WTC11 (cell line): ENCODE results near the gene TRAF3IP3. TPM values are rescaled to one million over a fixed set of nuclear protein-coding genes. Genes with fewer than 3 reads are reported as not detected.

Source experiments
- ATAC-seq: fragments of 200-7000 bp; cut with Tn5 transposase; 2 replicates; pipeline ENCODE4 v1.10.0; 2021; ENCODE audit warnings: mild to moderate bottlenecking, moderate library complexity
- CTCF ChIA-PET: fragments of 300-600 bp; sonication (Branson Sonifier 250); formaldehyde crosslinking; loops from one replicate; lab custom pipeline; 2021; ENCODE audit warnings: antibody characterized with exemption; lab: Charles Lee
- POLR2A ChIA-PET: fragments of 350-600 bp; sonication (Branson Sonifier 250); formaldehyde crosslinking; loops from one replicate; lab custom pipeline; 2021; ENCODE audit warnings: antibody characterized with exemption; lab: Charles Lee
- DNase-seq: peaks from one replicate; pipeline ENCODE4 v3.0.0; 2021; ENCODE audit warnings: low spot score
- H3K27ac Mint-ChIP-seq: 2 replicates; pipeline ENCODE4 v1.8.0; 2021; ENCODE audit warnings: mixed read lengths
- H3K27me3 Mint-ChIP-seq: 2 replicates; pipeline ENCODE4 v1.8.0; 2021; ENCODE audit warnings: low read depth, mild to moderate bottlenecking, moderate library complexity, mixed read lengths
- H3K36me3 Mint-ChIP-seq: 2 replicates; pipeline ENCODE4 v1.8.0; 2021; ENCODE audit warnings: mixed read lengths
- H3K4me1 Mint-ChIP-seq: 2 replicates; pipeline ENCODE4 v1.8.0; 2022; ENCODE audit warnings: mixed read lengths
- H3K4me3 Mint-ChIP-seq: 2 replicates; pipeline ENCODE4 v1.8.0; 2021; ENCODE audit warnings: mild to moderate bottlenecking, moderate library complexity, mixed read lengths
- H3K9me3 Mint-ChIP-seq: 2 replicates; pipeline ENCODE4 v1.8.0; 2021; ENCODE audit warnings: mixed read lengths
- EMX1 ChIP-seq: fragments of 250-450 bp; sonication (Bioruptor Pico); IDR thresholded peaks from 2 replicates; pipeline ENCODE4 v1.8.0; 2021; ENCODE audit warnings: mild to moderate bottlenecking
- ESRRA ChIP-seq: sonication (generic); formaldehyde crosslinking; IDR thresholded peaks from 2 replicates; pipeline ENCODE4 v1.8.1; 2022; ENCODE audit warnings: mild to moderate bottlenecking, missing genetic modification reagents, borderline replicate concordance
- GRHL2 ChIP-seq: fragments of 250-450 bp; sonication (Bioruptor Pico); IDR thresholded peaks from 2 replicates; pipeline ENCODE4 v1.8.0; 2022; ENCODE audit warnings: mild to moderate bottlenecking, moderate library complexity; ENCODE audit not compliant: insufficient replicate concordance, severe bottlenecking
- GTF2I ChIP-seq: fragments of 250-450 bp; sonication (Bioruptor Pico); conservative IDR thresholded peaks from 2 replicates; pipeline ENCODE4 v1.4.0; 2021; ENCODE audit warnings: mild to moderate bottlenecking
- IRF2 ChIP-seq: sonication (generic); formaldehyde crosslinking; IDR thresholded peaks from 2 replicates; pipeline ENCODE4 v1.8.0; 2022; ENCODE audit warnings: low read depth, missing genetic modification reagents, borderline replicate concordance
- PRRX2 ChIP-seq: fragments of 250-450 bp; sonication (Bioruptor Pico); IDR thresholded peaks from 2 replicates; pipeline ENCODE4 v1.8.0; 2021; ENCODE audit warnings: mild to moderate bottlenecking
- TCF7 ChIP-seq: sonication (generic); formaldehyde crosslinking; IDR thresholded peaks from 2 replicates; pipeline ENCODE4 v1.8.0; 2022; ENCODE audit warnings: mild to moderate bottlenecking, low read depth, missing genetic modification reagents, moderate library complexity
- ZNF317 ChIP-seq: sonication (generic); formaldehyde crosslinking; IDR thresholded peaks from 2 replicates; pipeline ENCODE4 v1.8.1; 2023; ENCODE audit warnings: low read depth, mild to moderate bottlenecking, moderate library complexity, missing genetic modification reagents, borderline replicate concordance
- total RNA-seq: library from RNA; stranded (reverse); gene quantifications from 3 replicates; pipeline ENCODE4 v1.2.3, GENCODE V29; 2021
- TF ChIP-seq, protein P1 (sequence below): fragments of 250-450 bp; sonication (Bioruptor Pico); IDR thresholded peaks from 2 replicates; pipeline ENCODE4 v1.9.0; 2021; ENCODE audit warnings: mild to moderate bottlenecking, borderline replicate concordance
- TF ChIP-seq, protein P2 (sequence below): sonication (generic); formaldehyde crosslinking; IDR thresholded peaks from 2 replicates; pipeline ENCODE4 v1.8.1; 2023; ENCODE audit warnings: mild to moderate bottlenecking, missing genetic modification reagents, moderate library complexity
- TF ChIP-seq, protein P3 (sequence below): sonication (generic); formaldehyde crosslinking; IDR thresholded peaks from 2 replicates; pipeline ENCODE4 v1.8.1; 2023; ENCODE audit warnings: mild to moderate bottlenecking, moderate library complexity, missing genetic modification reagents
- TF ChIP-seq, protein P4 (sequence below): fragments of 250-450 bp; sonication (Bioruptor Pico); IDR thresholded peaks from 2 replicates; pipeline ENCODE4 v1.9.0; 2021; ENCODE audit warnings: mild to moderate bottlenecking
- TF ChIP-seq, protein P5 (sequence below): sonication (generic); formaldehyde crosslinking; IDR thresholded peaks from 2 replicates; pipeline ENCODE4 v1.8.1; 2023; ENCODE audit warnings: mild to moderate bottlenecking, missing genetic modification reagents
- TF ChIP-seq, protein P6 (sequence below): sonication (generic); formaldehyde crosslinking; IDR thresholded peaks from 2 replicates; pipeline ENCODE4 v1.8.1; 2023; ENCODE audit warnings: mild to moderate bottlenecking, missing genetic modification reagents, moderate library complexity
- TF ChIP-seq, protein P7 (sequence below): sonication (generic); formaldehyde crosslinking; conservative IDR thresholded peaks from 2 replicates; pipeline ENCODE4 v1.8.1; 2023; ENCODE audit warnings: mild to moderate bottlenecking, low read depth, missing genetic modification reagents, moderate library complexity
- TF ChIP-seq, protein P8 (sequence below): sonication (generic); formaldehyde crosslinking; IDR thresholded peaks from 2 replicates; pipeline ENCODE4 v1.8.1; 2022; ENCODE audit warnings: low read depth, mild to moderate bottlenecking, moderate library complexity, missing genetic modification reagents, borderline replicate concordance

The TRAF3IP3 gene
- total RNA-seq, 1 experiment from 2014 or later, result 0.74 TPM

DNA sequence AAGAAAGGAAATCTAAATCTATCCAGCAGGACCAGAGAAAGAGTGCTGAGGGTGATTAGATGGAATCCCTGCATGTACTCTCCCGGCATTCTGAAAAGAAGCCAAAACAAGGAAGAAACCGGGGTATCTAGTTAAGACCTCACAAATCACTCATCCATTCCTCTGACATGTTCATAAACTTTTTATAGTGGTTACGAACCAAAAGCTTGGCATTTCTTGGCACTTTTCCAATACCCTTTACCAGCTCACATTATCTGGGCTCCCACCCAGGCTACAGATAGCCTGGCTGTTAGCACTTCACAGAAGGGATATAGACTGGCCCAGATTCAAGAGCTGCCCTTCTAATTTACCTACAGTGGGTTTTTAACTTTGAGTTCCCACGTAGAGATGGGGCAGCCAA lies 30.3 kb downstream of the TRAF3IP3 start (continued):
- TF ChIP-seq, protein P1, sequence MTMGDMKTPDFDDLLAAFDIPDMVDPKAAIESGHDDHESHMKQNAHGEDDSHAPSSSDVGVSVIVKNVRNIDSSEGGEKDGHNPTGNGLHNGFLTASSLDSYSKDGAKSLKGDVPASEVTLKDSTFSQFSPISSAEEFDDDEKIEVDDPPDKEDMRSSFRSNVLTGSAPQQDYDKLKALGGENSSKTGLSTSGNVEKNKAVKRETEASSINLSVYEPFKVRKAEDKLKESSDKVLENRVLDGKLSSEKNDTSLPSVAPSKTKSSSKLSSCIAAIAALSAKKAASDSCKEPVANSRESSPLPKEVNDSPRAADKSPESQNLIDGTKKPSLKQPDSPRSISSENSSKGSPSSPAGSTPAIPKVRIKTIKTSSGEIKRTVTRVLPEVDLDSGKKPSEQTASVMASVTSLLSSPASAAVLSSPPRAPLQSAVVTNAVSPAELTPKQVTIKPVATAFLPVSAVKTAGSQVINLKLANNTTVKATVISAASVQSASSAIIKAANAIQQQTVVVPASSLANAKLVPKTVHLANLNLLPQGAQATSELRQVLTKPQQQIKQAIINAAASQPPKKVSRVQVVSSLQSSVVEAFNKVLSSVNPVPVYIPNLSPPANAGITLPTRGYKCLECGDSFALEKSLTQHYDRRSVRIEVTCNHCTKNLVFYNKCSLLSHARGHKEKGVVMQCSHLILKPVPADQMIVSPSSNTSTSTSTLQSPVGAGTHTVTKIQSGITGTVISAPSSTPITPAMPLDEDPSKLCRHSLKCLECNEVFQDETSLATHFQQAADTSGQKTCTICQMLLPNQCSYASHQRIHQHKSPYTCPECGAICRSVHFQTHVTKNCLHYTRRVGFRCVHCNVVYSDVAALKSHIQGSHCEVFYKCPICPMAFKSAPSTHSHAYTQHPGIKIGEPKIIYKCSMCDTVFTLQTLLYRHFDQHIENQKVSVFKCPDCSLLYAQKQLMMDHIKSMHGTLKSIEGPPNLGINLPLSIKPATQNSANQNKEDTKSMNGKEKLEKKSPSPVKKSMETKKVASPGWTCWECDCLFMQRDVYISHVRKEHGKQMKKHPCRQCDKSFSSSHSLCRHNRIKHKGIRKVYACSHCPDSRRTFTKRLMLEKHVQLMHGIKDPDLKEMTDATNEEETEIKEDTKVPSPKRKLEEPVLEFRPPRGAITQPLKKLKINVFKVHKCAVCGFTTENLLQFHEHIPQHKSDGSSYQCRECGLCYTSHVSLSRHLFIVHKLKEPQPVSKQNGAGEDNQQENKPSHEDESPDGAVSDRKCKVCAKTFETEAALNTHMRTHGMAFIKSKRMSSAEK (CRISPR knock-in tag), result no peak
- TF ChIP-seq, protein P2, sequence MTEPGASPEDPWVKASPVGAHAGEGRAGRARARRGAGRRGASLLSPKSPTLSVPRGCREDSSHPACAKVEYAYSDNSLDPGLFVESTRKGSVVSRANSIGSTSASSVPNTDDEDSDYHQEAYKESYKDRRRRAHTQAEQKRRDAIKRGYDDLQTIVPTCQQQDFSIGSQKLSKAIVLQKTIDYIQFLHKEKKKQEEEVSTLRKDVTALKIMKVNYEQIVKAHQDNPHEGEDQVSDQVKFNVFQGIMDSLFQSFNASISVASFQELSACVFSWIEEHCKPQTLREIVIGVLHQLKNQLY, result no peak
- TF ChIP-seq, protein P3, sequence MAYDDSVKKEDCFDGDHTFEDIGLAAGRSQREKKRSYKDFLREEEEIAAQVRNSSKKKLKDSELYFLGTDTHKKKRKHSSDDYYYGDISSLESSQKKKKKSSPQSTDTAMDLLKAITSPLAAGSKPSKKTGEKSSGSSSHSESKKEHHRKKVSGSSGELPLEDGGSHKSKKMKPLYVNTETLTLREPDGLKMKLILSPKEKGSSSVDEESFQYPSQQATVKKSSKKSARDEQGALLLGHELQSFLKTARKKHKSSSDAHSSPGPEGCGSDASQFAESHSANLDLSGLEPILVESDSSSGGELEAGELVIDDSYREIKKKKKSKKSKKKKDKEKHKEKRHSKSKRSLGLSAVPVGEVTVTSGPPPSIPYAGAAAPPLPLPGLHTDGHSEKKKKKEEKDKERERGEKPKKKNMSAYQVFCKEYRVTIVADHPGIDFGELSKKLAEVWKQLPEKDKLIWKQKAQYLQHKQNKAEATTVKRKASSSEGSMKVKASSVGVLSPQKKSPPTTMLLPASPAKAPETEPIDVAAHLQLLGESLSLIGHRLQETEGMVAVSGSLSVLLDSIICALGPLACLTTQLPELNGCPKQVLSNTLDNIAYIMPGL (CRISPR knock-in tag), result no peak
- no peak for TF ChIP-seq IRF2 (CRISPR knock-in tag)

DNA sequence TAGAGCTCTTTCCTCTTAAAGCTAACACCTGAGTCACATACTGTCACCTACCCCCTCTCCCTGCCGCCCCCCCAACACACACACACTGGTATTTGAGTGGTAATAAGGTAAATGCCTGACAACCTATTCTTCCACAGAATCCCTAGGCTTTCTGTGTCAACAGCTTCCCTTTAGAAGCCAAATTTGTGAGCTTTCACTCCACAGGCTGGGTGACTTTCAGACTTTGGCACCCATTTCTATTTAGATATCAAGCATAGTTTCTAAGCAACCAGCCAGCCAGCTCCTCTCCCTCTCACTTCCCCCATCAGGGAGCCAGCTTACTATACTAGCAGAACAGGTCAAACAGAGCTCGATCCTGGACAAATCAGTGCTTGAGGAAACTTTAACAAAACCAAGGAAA lies 31.7 kb downstream of the TRAF3IP3 start:
- ChIA-PET POLR2A (no interaction called here), CTCF (no interaction called here)
- peaks cover 29% of the 10 kb centered on the region for H3K36me3 Mint-ChIP-seq
- H3K9me3 Mint-ChIP-seq, result peaks cover 7% of the 10 kb centered on the region
- H3K4me3 Mint-ChIP-seq, result no peak overlapping the region
- no peak for TF ChIP-seq TCF7 (CRISPR knock-in tag)
- TF ChIP-seq, protein P4, sequence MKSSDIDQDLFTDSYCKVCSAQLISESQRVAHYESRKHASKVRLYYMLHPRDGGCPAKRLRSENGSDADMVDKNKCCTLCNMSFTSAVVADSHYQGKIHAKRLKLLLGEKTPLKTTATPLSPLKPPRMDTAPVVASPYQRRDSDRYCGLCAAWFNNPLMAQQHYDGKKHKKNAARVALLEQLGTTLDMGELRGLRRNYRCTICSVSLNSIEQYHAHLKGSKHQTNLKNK (CRISPR knock-in tag), result no peak
- H3K4me1 Mint-ChIP-seq, result peaks cover 15% of the 10 kb centered on the region; the same call in 1 of the 2 replicates
- DNase-seq (no peak), ATAC-seq (no peak)
- no peak overlapping the region for H3K27ac Mint-ChIP-seq
- peaks cover 6% of the 10 kb centered on the region for H3K27me3 Mint-ChIP-seq

DNA sequence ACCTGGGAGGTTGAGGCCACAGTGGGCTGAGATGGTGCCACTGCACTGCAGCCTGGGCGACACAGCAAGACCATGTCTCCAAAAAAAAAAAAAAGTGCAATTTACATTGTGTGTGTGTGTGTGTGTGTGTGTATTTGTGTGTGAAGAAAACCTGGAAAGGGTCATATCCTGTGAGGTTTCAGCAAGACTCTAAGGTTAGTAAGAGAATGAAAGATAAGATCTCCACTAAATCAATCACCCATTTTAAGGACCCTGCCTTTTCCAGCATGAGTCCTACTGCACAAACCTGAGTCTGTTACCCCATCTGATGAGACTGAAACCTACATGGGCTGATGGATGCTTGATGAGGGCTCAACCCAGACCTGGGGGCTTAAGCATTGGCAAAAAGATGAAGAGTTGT lies 33.4 kb downstream of the TRAF3IP3 start:
- H3K36me3 Mint-ChIP-seq, result peaks cover 41% of the 10 kb centered on the region
- ChIA-PET CTCF (no interaction called here), POLR2A (no interaction called here)
- H3K4me1 Mint-ChIP-seq, result peaks cover 6% of the 10 kb centered on the region; the same call in 1 of the 2 replicates
- no peak for DNase-seq
- H3K9me3 Mint-ChIP-seq, result peaks cover 13% of the 10 kb centered on the region
- TF ChIP-seq PRRX2 (CRISPR knock-in tag) (no peak), IRF2 (CRISPR knock-in tag) (no peak), ESRRA (CRISPR knock-in tag) (no peak), GTF2I (CRISPR knock-in tag) (no peak), EMX1 (CRISPR knock-in tag) (no peak), GRHL2 (CRISPR knock-in tag) (no peak), ZNF317 (CRISPR knock-in tag) (no peak)
- TF ChIP-seq, protein P5, sequence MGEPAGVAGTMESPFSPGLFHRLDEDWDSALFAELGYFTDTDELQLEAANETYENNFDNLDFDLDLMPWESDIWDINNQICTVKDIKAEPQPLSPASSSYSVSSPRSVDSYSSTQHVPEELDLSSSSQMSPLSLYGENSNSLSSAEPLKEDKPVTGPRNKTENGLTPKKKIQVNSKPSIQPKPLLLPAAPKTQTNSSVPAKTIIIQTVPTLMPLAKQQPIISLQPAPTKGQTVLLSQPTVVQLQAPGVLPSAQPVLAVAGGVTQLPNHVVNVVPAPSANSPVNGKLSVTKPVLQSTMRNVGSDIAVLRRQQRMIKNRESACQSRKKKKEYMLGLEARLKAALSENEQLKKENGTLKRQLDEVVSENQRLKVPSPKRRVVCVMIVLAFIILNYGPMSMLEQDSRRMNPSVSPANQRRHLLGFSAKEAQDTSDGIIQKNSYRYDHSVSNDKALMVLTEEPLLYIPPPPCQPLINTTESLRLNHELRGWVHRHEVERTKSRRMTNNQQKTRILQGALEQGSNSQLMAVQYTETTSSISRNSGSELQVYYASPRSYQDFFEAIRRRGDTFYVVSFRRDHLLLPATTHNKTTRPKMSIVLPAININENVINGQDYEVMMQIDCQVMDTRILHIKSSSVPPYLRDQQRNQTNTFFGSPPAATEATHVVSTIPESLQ (CRISPR knock-in tag), result no peak
- TF ChIP-seq, protein P6, sequence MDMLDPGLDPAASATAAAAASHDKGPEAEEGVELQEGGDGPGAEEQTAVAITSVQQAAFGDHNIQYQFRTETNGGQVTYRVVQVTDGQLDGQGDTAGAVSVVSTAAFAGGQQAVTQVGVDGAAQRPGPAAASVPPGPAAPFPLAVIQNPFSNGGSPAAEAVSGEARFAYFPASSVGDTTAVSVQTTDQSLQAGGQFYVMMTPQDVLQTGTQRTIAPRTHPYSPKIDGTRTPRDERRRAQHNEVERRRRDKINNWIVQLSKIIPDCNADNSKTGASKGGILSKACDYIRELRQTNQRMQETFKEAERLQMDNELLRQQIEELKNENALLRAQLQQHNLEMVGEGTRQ (CRISPR knock-in tag), result no peak
- TF ChIP-seq, protein P7, sequence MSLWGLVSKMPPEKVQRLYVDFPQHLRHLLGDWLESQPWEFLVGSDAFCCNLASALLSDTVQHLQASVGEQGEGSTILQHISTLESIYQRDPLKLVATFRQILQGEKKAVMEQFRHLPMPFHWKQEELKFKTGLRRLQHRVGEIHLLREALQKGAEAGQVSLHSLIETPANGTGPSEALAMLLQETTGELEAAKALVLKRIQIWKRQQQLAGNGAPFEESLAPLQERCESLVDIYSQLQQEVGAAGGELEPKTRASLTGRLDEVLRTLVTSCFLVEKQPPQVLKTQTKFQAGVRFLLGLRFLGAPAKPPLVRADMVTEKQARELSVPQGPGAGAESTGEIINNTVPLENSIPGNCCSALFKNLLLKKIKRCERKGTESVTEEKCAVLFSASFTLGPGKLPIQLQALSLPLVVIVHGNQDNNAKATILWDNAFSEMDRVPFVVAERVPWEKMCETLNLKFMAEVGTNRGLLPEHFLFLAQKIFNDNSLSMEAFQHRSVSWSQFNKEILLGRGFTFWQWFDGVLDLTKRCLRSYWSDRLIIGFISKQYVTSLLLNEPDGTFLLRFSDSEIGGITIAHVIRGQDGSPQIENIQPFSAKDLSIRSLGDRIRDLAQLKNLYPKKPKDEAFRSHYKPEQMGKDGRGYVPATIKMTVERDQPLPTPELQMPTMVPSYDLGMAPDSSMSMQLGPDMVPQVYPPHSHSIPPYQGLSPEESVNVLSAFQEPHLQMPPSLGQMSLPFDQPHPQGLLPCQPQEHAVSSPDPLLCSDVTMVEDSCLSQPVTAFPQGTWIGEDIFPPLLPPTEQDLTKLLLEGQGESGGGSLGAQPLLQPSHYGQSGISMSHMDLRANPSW, result no peak
- TF ChIP-seq, protein P8, sequence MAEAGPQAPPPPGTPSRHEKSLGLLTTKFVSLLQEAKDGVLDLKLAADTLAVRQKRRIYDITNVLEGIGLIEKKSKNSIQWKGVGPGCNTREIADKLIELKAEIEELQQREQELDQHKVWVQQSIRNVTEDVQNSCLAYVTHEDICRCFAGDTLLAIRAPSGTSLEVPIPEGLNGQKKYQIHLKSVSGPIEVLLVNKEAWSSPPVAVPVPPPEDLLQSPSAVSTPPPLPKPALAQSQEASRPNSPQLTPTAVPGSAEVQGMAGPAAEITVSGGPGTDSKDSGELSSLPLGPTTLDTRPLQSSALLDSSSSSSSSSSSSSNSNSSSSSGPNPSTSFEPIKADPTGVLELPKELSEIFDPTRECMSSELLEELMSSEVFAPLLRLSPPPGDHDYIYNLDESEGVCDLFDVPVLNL (CRISPR knock-in tag), result no peak
- no peak for ATAC-seq
- no peak overlapping the region for H3K4me3 Mint-ChIP-seq
- no peak overlapping the region for H3K27ac Mint-ChIP-seq
- peaks cover 6% of the 10 kb centered on the region for H3K27me3 Mint-ChIP-seq
